GM06990 (cell line): ENCODE measurements around the gene BSPRY.
A peak's percentile ranks its signal among the peaks of the same experiment; 100 is the strongest.
"Not testable (repeated sequence)": the region's sequence is repeated elsewhere in the genome, so short reads cannot be mapped to it uniquely, and the experiment has no call there.

ENCODE experiments used
- DNase-seq: peaks from one replicate; pipeline ENCODE4 v3.0.0-alpha.2; 2011; ENCODE audit not compliant: insufficient read length; ENCODE audit errors: extremely low read depth
- H3K27me3 ChIP-seq: replicated peaks from 2 replicates; pipeline ENCODE4 v1.6.0; 2011; ENCODE audit warnings: low read length; ENCODE audit not compliant: control insufficient read depth, insufficient read depth
- H3K36me3 ChIP-seq: 2 replicates; pipeline ENCODE4 v1.5.1; 2011; ENCODE audit warnings: low read length; ENCODE audit not compliant: control insufficient read depth, insufficient read depth
- H3K4me3 ChIP-seq: replicated peaks from 2 replicates; pipeline ENCODE4 v1.5.1; 2011; ENCODE audit warnings: low read depth, mild to moderate bottlenecking, control low read depth, low read length
- TF ChIP-seq, protein P1 (sequence below): IDR thresholded peaks from 2 replicates; pipeline ENCODE4 v1.5.1; 2011; ENCODE audit warnings: low read length, control low read depth, mild to moderate bottlenecking, inconsistent platforms; ENCODE audit not compliant: insufficient read depth, poor library complexity, severe bottlenecking

The BSPRY gene

DNA sequence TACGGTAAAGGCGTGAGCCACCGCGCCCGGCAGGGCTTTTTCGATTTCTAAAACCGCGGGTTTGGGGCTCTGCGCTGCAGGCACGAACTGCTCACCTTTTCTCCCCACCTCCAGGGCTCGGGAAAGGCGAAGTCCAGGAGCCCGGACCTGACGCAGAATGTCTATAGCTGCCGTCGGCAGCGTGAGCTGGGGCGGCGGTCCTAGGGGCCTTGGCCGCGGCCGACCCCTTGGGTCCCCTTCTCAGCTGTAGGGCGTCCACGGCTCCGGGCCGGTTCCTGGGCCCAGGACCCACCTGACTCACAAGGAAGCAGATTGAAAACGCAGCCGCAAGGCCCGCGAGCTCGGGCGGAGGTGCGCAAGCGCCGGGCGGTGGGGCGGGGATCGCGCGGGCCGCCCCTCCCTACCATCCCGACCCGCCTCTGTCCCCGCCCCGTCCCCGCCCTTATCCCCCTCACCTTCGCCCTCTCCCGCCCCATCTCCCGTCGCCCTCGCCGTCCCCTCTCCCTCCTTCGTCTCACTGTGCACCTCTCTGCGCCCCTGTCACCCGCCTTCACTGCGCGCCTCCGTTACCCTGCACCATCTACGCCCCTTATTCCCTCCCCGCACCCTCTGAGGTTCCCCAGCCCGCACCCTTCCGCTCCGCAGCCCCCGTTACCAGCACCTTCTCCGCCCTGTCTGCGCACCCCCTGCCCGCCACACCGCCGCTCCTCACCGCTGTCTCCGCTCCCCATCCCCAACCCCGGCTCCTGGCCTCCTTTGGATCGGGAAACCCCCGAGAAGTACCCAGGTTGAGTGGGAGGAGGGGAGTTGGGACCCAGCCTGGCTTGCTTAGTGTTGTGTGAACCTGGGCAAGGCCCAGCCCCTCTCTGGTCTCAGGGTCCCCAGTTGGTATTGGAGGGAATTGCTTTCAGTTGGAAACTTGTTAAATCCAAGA lies 27.6 kb downstream of the BSPRY start, which contains the start of gene HDHD3:
HDHD3 (minus strand) TSS at position 353 of the 934 bp plus-strand sequence. CDS start 2,632 bp downstream, outside the sequence.
- H3K27me3 ChIP-seq: no peaks in the 10 kb centered on the region
- H3K36me3 ChIP-seq: peaks cover 10% of the 10 kb centered on the region
- peak; percentile 90 for DNase-seq
- TF ChIP-seq, protein P1, sequence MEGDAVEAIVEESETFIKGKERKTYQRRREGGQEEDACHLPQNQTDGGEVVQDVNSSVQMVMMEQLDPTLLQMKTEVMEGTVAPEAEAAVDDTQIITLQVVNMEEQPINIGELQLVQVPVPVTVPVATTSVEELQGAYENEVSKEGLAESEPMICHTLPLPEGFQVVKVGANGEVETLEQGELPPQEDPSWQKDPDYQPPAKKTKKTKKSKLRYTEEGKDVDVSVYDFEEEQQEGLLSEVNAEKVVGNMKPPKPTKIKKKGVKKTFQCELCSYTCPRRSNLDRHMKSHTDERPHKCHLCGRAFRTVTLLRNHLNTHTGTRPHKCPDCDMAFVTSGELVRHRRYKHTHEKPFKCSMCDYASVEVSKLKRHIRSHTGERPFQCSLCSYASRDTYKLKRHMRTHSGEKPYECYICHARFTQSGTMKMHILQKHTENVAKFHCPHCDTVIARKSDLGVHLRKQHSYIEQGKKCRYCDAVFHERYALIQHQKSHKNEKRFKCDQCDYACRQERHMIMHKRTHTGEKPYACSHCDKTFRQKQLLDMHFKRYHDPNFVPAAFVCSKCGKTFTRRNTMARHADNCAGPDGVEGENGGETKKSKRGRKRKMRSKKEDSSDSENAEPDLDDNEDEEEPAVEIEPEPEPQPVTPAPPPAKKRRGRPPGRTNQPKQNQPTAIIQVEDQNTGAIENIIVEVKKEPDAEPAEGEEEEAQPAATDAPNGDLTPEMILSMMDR: no peak
- peak within 1 kb of the TSS; percentile 71 for H3K4me3 ChIP-seq

GRCh38 chr9:113379094-113379828 lies 29.9 kb downstream of the BSPRY start:
- H3K27me3 ChIP-seq, H3K36me3 ChIP-seq, H3K4me3 ChIP-seq, DNase-seq: not testable (repeated sequence)

DNA sequence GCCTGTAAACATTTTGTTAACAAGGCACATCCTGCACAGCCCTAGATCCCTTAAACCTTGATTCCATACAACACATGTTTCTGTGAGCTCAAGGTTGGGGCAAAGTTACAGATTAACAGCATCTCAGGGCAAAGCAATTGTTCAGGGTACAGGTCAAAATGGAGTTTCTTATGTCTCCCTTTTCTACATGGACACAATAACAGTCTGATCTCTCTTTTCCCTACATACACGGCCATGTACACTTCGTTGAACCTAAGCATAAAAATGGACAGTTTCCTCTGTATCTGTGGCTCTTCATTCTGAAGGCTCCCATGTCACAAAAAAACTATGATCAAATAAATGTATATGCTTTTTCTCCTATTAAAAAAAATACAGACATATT lies 30.5 kb downstream of the BSPRY start:
- not testable (repeated sequence) for H3K36me3 ChIP-seq, H3K27me3 ChIP-seq, DNase-seq, H3K4me3 ChIP-seq

DNA sequence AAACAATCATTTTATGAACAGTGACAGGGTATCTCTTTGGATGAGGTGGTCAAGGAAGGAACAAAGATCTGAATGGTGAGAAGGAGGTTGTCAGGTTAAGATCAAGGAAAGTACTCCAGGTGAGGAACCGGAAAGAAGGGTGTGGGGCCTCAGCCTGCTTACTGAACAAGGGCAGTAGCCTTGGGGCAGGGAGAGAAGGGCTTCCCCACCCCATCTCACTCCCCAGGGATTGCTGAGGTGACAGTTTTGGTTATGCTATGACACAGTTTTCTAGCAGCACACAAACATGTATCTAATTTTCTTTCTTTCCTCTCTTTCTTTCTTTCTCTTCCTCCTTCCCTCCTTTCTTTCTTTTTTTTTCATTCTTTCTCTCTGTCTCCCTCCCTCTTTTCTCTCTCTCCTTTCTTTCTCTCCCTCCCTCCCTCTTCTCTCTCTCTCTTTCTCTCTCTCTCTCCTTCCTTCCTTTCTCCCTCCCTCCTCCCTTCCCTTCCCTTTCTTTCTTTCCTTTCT lies 31.6 kb downstream of the BSPRY start:
- no peaks in the 10 kb centered on the region; the same call in 1 of the 2 replicates for H3K36me3 ChIP-seq
- TF ChIP-seq, protein P1: no peak
- H3K27me3 ChIP-seq: no peaks in the 10 kb centered on the region
- peak; percentile 25 for DNase-seq
- H3K4me3 ChIP-seq: no peak overlapping the region

DNA sequence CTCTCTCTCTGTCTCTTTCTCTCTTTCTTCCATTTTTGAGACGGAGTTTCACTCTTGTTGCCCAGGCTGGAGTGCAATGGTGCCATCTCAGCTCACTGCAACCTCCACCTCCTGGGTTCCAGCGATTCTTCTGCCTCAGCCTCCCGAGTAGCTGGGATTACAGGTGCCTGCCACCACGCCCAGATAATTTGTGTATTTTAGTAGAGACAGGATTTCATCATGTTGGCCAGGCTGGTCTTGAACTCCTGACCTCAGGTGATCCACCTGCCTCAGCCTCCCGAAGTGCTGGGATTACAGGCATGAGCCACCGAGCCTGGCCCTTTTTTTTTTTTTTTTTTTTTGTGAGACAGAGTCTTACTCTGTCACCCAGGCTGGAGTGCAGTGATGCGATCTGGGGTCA lies 32.1 kb downstream of the BSPRY start:
- not testable (repeated sequence) for DNase-seq, H3K36me3 ChIP-seq, H3K27me3 ChIP-seq, H3K4me3 ChIP-seq

DNA sequence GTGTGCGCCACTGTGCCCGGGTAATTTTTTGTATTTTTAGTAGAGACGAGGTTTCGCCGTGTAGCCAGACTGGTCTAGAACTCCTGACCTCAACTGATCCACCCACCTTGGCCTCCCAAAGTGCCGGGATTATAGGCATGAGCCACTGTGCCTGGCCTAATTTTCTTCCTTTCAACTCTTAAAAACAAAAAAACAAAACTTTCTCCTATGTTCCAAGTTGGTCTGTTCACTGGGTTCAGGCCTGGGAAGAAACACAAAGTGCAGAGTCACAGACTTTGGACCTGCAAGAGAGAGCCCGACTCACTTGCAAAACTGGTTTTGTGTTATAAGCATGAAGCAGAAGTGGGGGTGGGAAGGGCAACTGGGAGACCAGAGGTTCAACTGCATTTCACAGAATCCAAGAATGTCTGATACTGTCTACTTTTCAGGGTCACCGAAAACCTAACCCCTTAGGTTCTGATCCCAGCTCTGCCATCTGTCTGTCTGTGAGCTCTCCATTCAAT lies 32.6 kb downstream of the BSPRY start:
- TF ChIP-seq, protein P1: no peak
- H3K27me3 ChIP-seq: no peaks in the 10 kb centered on the region
- no peak for DNase-seq
- H3K36me3 ChIP-seq: no peaks in the 10 kb centered on the region; the same call in 1 of the 2 replicates
- no peak overlapping the region for H3K4me3 ChIP-seq
